ENCODE results near the gene NTMT1.
"Not testable (repeated sequence)": the region's sequence is repeated elsewhere in the genome, so short reads cannot be mapped to it uniquely, and the experiment has no call there.

Gene NTMT1

GRCh38 chr9:129633848-129634247 is 7.9 kb downstream of the NTMT1 start:
- in situ Hi-C loops (cut with HindIII; ENCODE audit: low sequenced_read_pairs) = loop anchor here (5.0 kb wide), 1 partner anchor 93 kb away; no protein-coding TSS in a partner anchor

DNA sequence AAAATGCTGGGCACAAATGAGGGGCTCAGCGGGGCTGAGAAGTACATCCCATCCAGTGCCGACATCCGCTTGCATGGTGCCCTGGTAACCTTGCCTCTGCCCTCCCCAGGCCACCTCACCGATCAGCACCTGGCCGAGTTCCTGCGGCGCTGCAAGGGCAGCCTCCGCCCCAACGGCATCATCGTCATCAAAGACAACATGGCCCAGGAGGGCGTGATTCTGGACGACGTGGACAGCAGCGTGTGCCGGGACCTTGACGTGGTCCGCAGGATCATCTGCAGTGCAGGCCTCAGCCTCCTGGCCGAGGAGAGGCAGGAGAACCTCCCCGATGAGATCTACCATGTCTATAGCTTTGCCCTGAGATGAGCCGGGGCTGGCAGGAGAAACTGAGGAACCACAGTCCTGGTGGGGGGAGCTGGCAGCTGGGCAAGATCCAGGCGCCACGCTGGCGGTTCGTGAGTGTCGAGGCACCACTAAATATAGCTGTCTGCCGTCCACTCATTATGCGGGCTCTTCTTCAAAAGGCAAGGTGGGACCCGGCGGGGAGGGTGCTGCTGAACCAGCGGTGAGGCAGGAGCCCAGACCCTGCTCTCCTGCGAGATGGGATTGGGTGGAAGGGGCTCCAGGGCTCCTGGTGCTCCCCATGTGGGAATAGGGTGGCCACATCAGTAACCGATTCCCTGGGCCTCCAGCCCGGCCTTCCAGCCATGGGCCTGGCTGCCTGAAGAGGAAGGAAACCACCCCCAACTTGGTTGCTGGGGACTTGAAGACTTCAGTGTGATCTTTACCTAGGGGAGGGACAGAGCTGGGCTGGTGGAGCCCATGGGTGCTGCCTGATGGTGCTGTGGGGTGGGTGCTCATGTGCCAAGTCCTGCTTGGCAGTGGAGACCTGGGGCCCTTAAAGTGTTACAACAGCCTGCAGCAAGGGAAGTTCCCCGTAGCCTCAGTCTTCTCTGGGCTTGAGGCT is 9.4 kb downstream of the NTMT1 start:
- in situ Hi-C loops (cut with HindIII; ENCODE audit: low sequenced_read_pairs) = no loop called here

DNA sequence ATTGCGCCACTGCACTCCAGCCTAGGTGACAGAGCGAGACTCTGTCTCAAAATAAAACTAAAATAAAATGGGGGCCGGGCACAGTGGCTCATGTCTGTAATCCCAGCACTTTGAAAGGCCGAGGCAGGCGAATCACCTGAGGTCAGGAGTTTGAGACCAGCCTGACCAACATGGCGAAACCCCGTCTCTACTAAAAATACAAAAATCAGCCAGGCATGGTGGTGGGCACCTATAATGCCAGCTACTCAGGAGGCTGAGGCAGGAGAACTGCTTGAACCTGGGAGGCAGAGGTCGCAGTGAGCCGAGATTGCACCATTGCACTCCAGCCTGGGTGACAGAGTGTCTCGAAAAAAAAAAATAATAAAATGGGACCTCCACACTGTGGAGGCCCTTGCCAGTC is 10.4 kb downstream of the NTMT1 start:
- in situ Hi-C loops (cut with HindIII; ENCODE audit: low sequenced_read_pairs) = not testable (repeated sequence)

- in situ Hi-C loops (cut with HindIII; ENCODE audit: low sequenced_read_pairs) = no loop called here
Observed at GRCh38 chr9:129637102-129637501, 11.1 kb downstream of the NTMT1 start.

GRCh38 chr9:129637673-129638439 is 11.9 kb downstream of the NTMT1 start:
- in situ Hi-C loops (cut with HindIII; ENCODE audit: low sequenced_read_pairs) = no loop called here

- in situ Hi-C loops (cut with HindIII; ENCODE audit: low sequenced_read_pairs) = no loop called here
Observed at GRCh38 chr9:129639034-129639630, 13.2 kb downstream of the NTMT1 start.

DNA sequence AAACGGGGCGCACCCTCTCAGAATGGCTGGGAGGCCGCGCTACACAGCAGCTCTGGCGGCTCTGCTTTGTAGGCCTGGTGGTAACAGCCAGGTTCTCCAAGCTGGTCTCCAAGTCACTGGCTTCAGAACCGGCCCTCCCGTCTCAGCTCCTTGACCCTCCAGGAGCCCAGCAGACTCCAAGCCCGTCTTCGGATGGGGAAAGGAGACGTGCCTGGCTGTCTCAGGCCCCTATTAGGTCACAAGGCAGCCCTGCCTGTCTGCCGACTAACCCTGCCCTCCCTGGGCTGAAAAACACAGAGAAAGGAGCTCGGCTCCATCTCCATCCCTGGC is 13.8 kb downstream of the NTMT1 start:
- in situ Hi-C loops (cut with HindIII; ENCODE audit: low sequenced_read_pairs) = no loop called here

DNA sequence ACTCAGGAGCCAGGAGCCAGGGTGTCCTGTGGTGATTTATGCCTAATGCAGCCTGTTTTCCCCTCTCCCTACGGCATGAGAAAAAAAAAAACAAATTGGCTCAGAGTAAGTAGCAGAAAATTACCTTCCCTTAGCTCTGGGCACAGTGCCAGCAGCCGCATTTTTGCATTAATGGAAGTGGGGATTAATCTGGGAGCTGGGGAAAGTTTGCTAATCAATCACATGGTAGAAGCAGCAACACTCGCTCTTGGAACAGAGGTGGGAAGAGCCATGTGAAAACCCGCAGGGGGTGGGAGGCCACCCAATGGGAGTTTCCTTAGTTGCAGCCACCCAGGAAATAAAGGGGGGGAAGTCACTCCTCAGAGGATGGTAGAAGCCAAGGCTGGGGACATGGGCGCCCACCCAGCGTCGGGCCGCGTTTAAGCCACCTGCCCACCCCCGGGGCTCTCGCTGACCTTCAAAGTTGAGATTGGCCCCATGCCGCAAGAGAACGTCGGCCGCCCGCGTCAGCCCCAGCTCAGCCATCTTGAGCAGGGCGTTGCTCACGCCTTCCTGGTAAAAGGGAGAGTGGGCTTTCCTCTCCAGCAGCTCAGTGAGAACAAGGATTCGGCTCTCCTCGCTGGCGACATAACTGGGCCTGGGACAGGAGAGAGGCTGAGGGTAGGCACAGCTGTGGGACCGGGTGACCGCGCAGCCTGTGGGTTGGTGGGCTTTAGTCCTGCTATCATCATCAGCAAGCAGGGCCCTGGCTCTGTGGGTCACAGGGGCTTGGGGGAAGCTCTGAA is 14.3 kb downstream of the NTMT1 start:
- in situ Hi-C loops (cut with HindIII; ENCODE audit: low sequenced_read_pairs) = no loop called here

DNA sequence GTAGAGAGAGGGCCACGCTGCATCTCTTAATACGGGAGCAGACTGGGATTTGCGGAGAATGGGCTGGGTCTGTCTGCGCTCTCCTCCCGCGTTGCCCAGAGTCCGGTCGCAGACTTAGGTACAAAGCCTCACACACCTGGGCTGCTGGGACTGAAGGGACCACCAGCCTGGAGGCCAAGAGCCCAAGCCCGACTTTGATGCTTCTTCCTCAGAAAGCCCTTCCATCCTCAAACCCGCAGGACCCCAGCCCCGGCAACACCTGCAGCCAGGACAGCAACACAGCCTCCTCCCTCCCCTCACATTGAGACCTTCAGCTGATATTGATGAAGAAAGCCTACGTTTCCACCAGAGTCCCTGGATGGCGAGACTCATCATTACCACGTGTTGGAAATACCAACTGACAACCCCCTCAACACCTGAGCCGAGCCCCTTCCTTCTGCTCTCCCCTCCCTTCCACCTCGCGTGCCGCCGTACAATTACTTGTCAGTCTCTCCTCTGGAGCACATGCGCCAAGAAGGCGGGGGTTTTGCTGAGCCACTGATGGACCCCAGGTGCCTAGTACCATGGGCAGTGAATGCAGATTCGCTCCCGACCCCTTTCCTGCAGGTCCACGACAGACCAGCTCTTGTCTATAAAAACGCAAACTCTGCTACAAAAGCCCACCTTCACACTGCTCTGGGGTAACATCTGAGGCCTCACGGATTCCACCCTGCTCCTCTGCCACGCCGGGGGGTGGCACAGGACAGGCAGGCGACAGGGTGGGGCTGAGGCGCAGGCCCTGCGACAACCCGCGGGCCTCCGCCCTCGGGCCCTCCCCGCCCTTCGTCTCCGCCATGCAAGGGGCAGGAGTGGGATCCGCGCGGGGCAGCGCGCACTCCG is 15.1 kb downstream of the NTMT1 start:
- in situ Hi-C loops (cut with HindIII; ENCODE audit: low sequenced_read_pairs) = no loop called here

DNA sequence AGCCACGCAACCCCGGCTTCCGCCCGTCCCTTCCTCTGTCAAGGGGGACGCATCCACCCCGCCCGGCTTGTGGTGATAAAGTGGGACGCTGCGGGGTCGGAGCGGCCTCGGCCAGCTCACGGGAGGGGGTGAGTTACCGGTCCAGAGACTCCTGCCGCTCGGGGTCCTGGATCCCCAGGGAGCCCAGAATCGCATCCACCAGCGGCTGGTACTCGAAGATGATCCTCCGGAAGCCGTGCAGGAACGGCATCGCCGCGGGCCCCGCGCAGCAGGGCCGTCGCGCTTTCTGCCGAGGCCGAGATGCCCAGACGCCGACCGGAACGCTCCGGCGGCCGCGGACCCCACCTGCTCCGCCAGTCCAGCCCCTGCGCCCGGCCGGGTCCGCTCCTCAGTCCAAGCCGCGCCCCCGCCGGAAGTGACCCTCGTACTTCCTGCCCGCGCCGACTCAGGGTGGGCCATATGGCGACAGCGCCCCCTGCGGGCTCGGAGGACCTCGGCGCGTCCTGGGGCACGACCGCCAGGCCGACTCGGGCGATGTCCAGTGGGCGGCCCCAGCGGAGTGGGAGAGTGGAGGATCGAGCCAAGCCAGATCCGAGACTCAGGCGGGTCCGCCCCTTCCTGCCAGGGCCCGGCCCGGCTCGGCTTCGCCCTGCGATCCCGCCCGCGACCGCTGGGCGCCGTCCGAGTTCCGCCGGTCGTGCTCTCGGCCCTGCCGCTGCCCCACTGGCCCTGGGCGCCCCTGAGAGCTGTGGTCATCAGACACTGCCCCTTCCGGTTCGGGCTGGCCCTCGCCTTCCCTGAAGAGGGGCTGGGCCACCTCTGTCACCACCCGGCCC is 16.0 kb downstream of the NTMT1 start, which contains the start of gene ASB6:
ASB6 (minus strand) TSS at position 402 of the 836 bp plus-strand sequence; CDS start at position 250, 152 bp downstream.
- in situ Hi-C loops (cut with HindIII; ENCODE audit: low sequenced_read_pairs) = no loop called here

- in situ Hi-C loops (cut with HindIII; ENCODE audit: low sequenced_read_pairs) = no loop called here
Observed at GRCh38 chr9:129643706-129644105, 17.7 kb downstream of the NTMT1 start.

- in situ Hi-C loops (cut with HindIII; ENCODE audit: low sequenced_read_pairs) = no loop called here
Observed at GRCh38 chr9:129644365-129644764, 18.4 kb downstream of the NTMT1 start.

GRCh38 chr9:129644902-129645301 is 18.9 kb downstream of the NTMT1 start:
- in situ Hi-C loops (cut with HindIII; ENCODE audit: low sequenced_read_pairs) = no loop called here

DNA sequence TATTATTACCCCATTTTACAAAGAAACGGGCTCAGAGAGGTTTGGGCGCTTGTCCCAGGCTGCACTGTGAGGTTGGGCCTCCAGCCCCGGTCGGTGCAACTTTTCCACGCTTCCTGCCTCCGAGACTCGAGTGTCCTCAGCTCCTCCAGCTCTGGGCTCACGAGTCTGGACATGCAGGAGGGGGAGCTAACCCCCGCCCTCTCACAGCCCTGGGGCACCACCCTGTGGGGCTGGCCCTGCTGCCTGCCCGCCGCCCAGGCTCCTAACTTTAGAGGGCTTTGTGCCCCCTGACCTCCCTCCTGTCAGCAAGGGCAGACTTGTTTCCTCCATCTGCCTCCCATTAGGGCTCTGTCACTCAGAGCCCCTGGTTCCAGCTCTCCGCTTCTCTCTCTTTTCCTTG is 20.3 kb downstream of the NTMT1 start:
- in situ Hi-C loops (cut with HindIII; ENCODE audit: low sequenced_read_pairs) = no loop called here

DNA sequence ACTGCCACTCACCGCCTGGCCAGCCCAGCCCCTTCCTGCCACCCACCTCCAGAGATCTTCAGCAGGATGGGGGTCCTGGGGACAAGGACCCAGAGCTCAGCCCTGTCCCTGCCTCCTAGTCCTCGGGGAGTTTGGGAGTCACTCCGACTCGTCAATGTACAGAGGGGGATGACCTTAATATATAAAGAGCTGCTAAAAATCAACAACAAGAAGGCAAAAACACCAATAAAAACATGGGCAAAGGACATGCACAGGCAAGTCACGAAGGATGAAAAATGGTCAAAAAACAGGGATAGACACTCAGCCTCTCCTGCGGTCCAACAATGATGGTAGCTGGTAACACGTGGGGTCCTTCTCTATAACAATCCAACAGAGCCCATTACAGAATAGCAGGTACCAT is 20.7 kb downstream of the NTMT1 start:
- in situ Hi-C loops (cut with HindIII; ENCODE audit: low sequenced_read_pairs) = no loop called here

DNA sequence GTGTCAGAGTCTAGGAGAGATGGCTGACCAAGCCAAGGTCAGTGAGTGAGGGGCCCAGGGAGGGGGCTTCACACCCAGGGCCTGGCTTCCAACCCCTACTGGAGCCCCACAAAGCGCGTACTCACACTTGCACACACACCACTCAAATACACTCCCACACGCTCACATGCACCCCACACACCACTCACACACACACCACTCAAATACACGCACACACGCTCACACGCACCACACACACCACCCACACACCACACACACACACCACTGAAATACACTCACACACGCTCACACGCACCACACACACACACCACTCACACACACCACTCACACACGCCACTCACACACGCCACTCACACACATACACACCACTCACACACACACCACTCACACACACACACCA is 21.7 kb downstream of the NTMT1 start:
- in situ Hi-C loops (cut with HindIII; ENCODE audit: low sequenced_read_pairs) = no loop called here

DNA sequence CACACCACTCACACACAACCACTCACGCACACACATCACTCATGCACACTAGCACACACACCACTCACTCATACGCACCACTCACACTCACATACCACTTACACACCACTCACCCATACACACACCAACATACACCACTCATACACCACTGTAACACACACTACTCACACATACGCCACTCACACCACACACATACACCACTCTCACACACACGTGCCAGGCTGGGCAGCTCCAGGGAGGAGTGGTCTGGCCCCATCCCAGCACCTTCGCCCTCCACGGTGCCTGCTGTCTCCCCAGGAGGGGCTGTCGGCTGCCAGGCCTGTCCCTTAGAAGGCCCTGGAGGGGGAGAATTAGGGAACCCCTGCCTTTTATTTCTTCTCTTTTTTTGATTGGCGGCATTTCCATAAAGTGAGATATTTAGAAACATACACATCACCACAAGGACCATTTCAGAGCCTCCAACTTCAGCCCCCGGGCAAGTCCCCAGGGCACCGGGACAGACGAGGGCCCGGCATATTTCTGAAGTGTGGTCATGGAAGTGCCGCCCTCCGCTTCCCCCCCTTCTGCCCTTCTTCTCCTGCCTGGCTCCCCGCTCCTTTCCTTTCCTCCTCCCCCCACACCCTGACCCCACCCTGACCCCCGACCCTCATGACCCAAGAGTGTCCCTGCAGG is 22.3 kb downstream of the NTMT1 start:
- in situ Hi-C loops (cut with HindIII; ENCODE audit: low sequenced_read_pairs) = no loop called here

DNA sequence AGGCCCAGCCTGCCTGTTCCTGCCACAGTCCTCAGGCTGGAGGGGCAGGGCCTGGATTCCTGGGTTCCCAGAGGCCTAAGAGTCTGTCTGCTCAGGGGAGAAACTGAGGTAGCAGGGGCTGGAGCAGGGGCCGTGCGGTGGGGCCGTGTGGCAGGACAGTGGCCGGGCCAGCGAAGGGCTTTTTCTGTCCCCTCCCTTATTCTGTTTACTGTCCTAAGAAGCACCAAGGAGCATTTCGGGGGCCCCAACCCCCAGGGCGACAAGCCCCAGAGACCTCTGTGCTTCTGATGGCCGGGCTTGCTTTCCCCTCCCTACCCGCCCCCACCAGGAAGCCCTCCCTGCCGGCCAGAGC is 22.8 kb downstream of the NTMT1 start:
- in situ Hi-C loops (cut with HindIII; ENCODE audit: low sequenced_read_pairs) = no loop called here

All from DLD1 (cell line).